Measurements from ENCODE around the gene GRIP2.

Gene GRIP2

GRCh38 chr3:14505001-14505802, 34.9 kb downstream of the GRIP2 start:
- no peak for DNase-seq

- DNase-seq: no peak
These were observed 36.5 kb downstream of the GRIP2 start for GRCh38 chr3:14503706-14504065.

GRCh38 chr3:14503033-14503705, 37.0 kb downstream of the GRIP2 start:
- no peak for DNase-seq

GRCh38 chr3:14502472-14502871, 37.7 kb downstream of the GRIP2 start:
- DNase-seq: no peak

- no peak for DNase-seq
These were observed 42.8 kb downstream of the GRIP2 start for GRCh38 chr3:14497321-14497720.

GRCh38 chr3:14496351-14496750, 43.8 kb downstream of the GRIP2 start:
- DNase-seq: no peak

- no peak for DNase-seq
These were observed 45.2 kb downstream of the GRIP2 start for GRCh38 chr3:14494973-14495300.

- DNase-seq: no peak
These were observed 45.7 kb downstream of the GRIP2 start for GRCh38 chr3:14494279-14494972.

- DNase-seq: no peak
These were observed 46.9 kb downstream of the GRIP2 start for GRCh38 chr3:14492948-14493881.

GRCh38 chr3:14491396-14492190, 48.5 kb downstream of the GRIP2 start:
- DNase-seq: no peak

GRCh38 chr3:14490831-14491230, 49.3 kb downstream of the GRIP2 start:
- DNase-seq: no peak

- DNase-seq: no peak
These were observed 49.9 kb downstream of the GRIP2 start for GRCh38 chr3:14490255-14490654.

- no peak for DNase-seq
These were observed 50.5 kb downstream of the GRIP2 start for GRCh38 chr3:14489641-14490040.

- no peak for DNase-seq
These were observed 51.7 kb downstream of the GRIP2 start for GRCh38 chr3:14488286-14489041.

GRCh38 chr3:14487821-14488220, 52.3 kb downstream of the GRIP2 start:
- no peak for DNase-seq

- DNase-seq: no peak
These were observed 53.1 kb downstream of the GRIP2 start for GRCh38 chr3:14487086-14487485.

GRCh38 chr3:14486460-14486859, 53.7 kb downstream of the GRIP2 start:
- no peak for DNase-seq

GRCh38 chr3:14485981-14486380, 54.2 kb downstream of the GRIP2 start:
- DNase-seq: no peak

GRCh38 chr3:14484741-14485140, 55.4 kb downstream of the GRIP2 start:
- no peak for DNase-seq

- DNase-seq: no peak
These were observed 56.9 kb downstream of the GRIP2 start for GRCh38 chr3:14483286-14483685.

GRCh38 chr3:14482271-14482721, 57.8 kb downstream of the GRIP2 start:
- no peak for DNase-seq

Measured in GDM1 (cell line).